Lung (tissue), 12 donors: Measurements from ENCODE around the gene ABCF3. TPM values are rescaled to one million over a fixed set of nuclear protein-coding genes. Genes with fewer than 3 reads are reported as not detected.

Experiments
- ATAC-seq: fragments of 200-7000 bp; cut with Tn5 transposase; one replicate; pipeline ENCODE4 v1.9.1; 2020; ENCODE audit warnings: moderate number of reproducible peaks; ENCODE audit not compliant: insufficient read depth, low FRiP score
- DNase-seq, 3 donors: peaks; one replicate each; pipeline ENCODE4 v3.0.0-alpha.2; 2013 to 2017
- H3K27ac ChIP-seq, 2 donors: one replicate each; pipeline ENCODE4 v1.5.1; 2013; ENCODE audit warnings: mild to moderate bottlenecking in 2 of 2, moderate library complexity in 2 of 2, control low read depth in 1 of 2, inconsistent platforms in 1 of 2, low read depth in 1 of 2, low read length in 1 of 2
- H3K27me3 ChIP-seq, 3 donors: one replicate each; pipeline ENCODE4 v1.5.1; 2013; ENCODE audit warnings: low read length in 2 of 3; ENCODE audit not compliant: control insufficient read depth in 3 of 3, insufficient read depth in 3 of 3
- H3K36me3 ChIP-seq, 4 donors: one replicate each; pipeline ENCODE4 v1.5.1; 2013; ENCODE audit warnings: low read length in 4 of 4, mild to moderate bottlenecking in 1 of 4, moderate library complexity in 1 of 4; ENCODE audit not compliant: control insufficient read depth in 4 of 4, insufficient read depth in 4 of 4
- H3K4me1 ChIP-seq, 5 donors: one replicate each; pipeline ENCODE4 v1.5.1; 2013; ENCODE audit warnings: low read length in 5 of 5, mild to moderate bottlenecking in 2 of 5, moderate library complexity in 1 of 5; ENCODE audit not compliant: control insufficient read depth in 5 of 5, insufficient read depth in 5 of 5
- H3K4me3 ChIP-seq: one replicate; pipeline ENCODE4 v1.5.1; 2013; ENCODE audit warnings: mild to moderate bottlenecking, control low read depth, moderate library complexity
- H3K9ac ChIP-seq, 2 donors: one replicate each; pipeline ENCODE4 v1.5.1; 2013; ENCODE audit warnings: low read length in 2 of 2, control low read depth in 1 of 2; ENCODE audit not compliant: insufficient read depth in 1 of 2
- H3K9me3 ChIP-seq, 4 donors: one replicate each; pipeline ENCODE4 v1.5.1; 2013; ENCODE audit warnings: low read length in 3 of 4, mild to moderate bottlenecking in 1 of 4, moderate library complexity in 1 of 4; ENCODE audit not compliant: control insufficient read depth in 4 of 4, insufficient read depth in 3 of 4
- CTCF ChIP-seq: IDR thresholded peaks from 2 replicates; pipeline ENCODE4 v1.5.1; 2012; ENCODE audit warnings: mild to moderate bottlenecking; ENCODE audit errors: control extremely low read depth, extremely low read depth
- WGBS, 2 donors: extraction: QIAGEN DNeasy Blood & Tissue Kit; methylation state at CpG; one replicate each; pipeline ENCODE4 v1.1.7; 2013; 5-methylcytosine and 5-hydroxymethylcytosine counted together
- polyA plus RNA-seq, 2 donors: library from polyadenylated mRNA; stranded (reverse); fragments of 200-250 nt; gene quantifications; one replicate each; pipeline ENCODE4 v1.2.1, GENCODE V29; 2013
- total RNA-seq, 2 donors: library from RNA; depleted of rRNA in 1 of 2; stranded (reverse); fragments of >200 nt in 1 of 2; gene quantifications; one replicate each; pipeline ENCODE4 v1.2.1, GENCODE V29; 2014 to 2021
- donor health status: control.
- donor health status: control.
- donor health status: Bipolar disorder and iron deficiency.
- donor health status: healthy.
- donor health status: DM: yes; HTN: yes; CAD: no.

Gene ABCF3
- total and polyA plus RNA-seq, 4 donors: 44.7 to 81.8 (median 49.5) TPM

DNA sequence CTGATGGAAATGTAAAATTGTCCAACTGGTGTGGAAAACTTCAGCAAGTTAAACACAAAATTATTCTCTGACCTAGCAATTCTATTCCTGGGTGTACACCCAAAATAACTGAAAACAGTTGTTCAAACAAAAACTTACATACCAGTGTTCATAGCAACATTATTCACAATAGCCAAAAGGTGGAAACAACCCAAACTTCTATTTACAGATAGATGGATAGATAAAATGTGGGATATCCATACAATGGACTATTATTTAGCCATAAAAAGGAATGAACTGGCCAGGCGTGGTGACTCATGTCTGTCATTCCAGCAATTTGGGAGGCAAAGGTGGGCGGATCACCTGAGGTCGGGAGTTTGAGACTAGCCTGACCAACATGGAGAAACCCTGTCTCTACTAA, 36.5 kb downstream of the ABCF3 start:
- no peak overlapping the region for H3K9ac ChIP-seq
- H3K4me3 ChIP-seq: no peak overlapping the region
- ATAC-seq: no peak
- H3K27me3 ChIP-seq: peaks cover 0 to 4% (median 3%) of the 10 kb centered on the region in 3 donors
- DNase-seq: no peak
- H3K9me3 ChIP-seq: no peaks in the 10 kb centered on the region
- no peak for TF ChIP-seq CTCF
- H3K4me1 ChIP-seq: no peaks in the 10 kb centered on the region
- WGBS, 2 donors: 79 to 89% methylated on average over 3 of the region's 3 CpGs
- H3K27ac ChIP-seq: no peak overlapping the region
- no peaks in the 10 kb centered on the region for H3K36me3 ChIP-seq

GRCh38 chr3:184223946-184224345, 37.9 kb downstream of the ABCF3 start:
- Histone ChIP-seq H3K36me3 (no peaks in the 10 kb centered on the region), H3K4me1 (no peaks in the 10 kb centered on the region), H3K27ac (no peak overlapping the region), H3K9ac (no peak overlapping the region), H3K27me3 (peaks cover 0 to 16% (median 9%) of the 10 kb centered on the region in 3 donors), H3K9me3 (no peaks in the 10 kb centered on the region), H3K4me3 (no peak overlapping the region)
- TF ChIP-seq CTCF: no peak
- DNase-seq: no peak
- ATAC-seq: no peak
- 85 to 88% methylated on average over 3 of the region's 3 CpGs for WGBS, 2 donors

DNA sequence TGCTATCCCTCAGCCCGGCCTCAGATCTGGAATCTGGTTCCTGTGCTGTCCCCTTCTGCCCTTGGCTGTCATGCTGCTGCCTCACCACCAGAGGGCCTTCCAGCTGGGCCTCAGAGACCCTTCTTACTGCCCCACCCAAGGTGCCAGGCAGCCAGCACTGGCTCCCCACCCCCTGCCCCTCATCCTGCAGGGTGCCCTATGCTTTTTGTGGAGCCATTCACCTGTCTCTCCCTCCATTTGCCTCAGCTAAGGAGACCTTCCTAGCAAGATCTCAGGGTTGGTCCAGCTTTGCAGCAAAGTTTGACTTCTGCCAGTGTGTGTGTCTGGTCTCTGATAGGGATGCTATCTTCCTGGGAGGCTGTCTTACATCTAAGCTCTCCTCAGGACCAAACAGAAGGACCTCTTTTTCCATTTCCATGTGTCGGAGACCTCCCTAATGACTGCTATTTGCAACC, 41.5 kb downstream of the ABCF3 start:
- ATAC-seq: peak; percentile 24
- Histone ChIP-seq H3K4me1 (peaks cover 0 to 11% (median 6%) of the 10 kb centered on the region in 5 donors), H3K27ac (no peak overlapping the region), H3K4me3 (no peak overlapping the region), H3K9ac (no peak overlapping the region), H3K9me3 (no peaks in the 10 kb centered on the region), H3K36me3 (no peaks in the 10 kb centered on the region), H3K27me3 (peaks cover 0 to 35% (median 29%) of the 10 kb centered on the region in 3 donors)
- 40 to 56% methylated on average over 2 of the region's 2 CpGs for WGBS, 2 donors
- DNase-seq: no peak
- peak; percentile 23 for TF ChIP-seq CTCF
